DOHH2 (cell line): Measurements from ENCODE around the gene HSPA4.
A peak's percentile ranks its signal among the peaks of the same experiment; 100 is the strongest.

Source experiments
- H3F3A ChIP-seq: fragments of 200-600 bp; sonication (generic), shearing (Covaris generic); 2 replicates; pipeline ENCODE4 v1.6.0; 2016; ENCODE audit warnings: antibody characterized with exemption, mild to moderate bottlenecking; ENCODE audit not compliant: control insufficient read depth, insufficient read depth
- H3K27ac ChIP-seq: fragments of 200-600 bp; sonication (generic); 2 replicates; pipeline ENCODE4 v1.5.1; 2014; ENCODE audit warnings: low read depth, mild to moderate bottlenecking, low read length, moderate library complexity
- H3K27me3 ChIP-seq: fragments of 200-600 bp; sonication (generic); 2 replicates; pipeline ENCODE4 v1.6.1; 2014; ENCODE audit warnings: mild to moderate bottlenecking, low read length, mixed read lengths; ENCODE audit not compliant: control insufficient read depth
- H3K36me3 ChIP-seq: fragments of 200-600 bp; sonication (generic); 2 replicates; pipeline ENCODE4 v1.6.1; 2014; ENCODE audit warnings: mild to moderate bottlenecking, low read length, moderate library complexity, mixed read lengths; ENCODE audit not compliant: control insufficient read depth
- H3K4me1 ChIP-seq: fragments of 200-600 bp; sonication (generic); 2 replicates; pipeline ENCODE4 v1.6.1; 2014; ENCODE audit warnings: mild to moderate bottlenecking, low read length, mixed read lengths; ENCODE audit not compliant: control insufficient read depth
- H3K4me2 ChIP-seq: fragments of 200-600 bp; sonication (generic); 2 replicates; pipeline ENCODE4 v1.6.0; 2014; ENCODE audit warnings: mild to moderate bottlenecking, low read length, moderate library complexity
- H3K4me3 ChIP-seq: fragments of 200-600 bp; sonication (generic); 2 replicates; pipeline ENCODE4 v1.5.1; 2014; ENCODE audit warnings: mild to moderate bottlenecking, low read length, mixed read lengths
- H3K79me2 ChIP-seq: fragments of 200-600 bp; sonication (generic); 2 replicates; pipeline ENCODE4 v1.6.1; 2014; ENCODE audit warnings: mild to moderate bottlenecking, low read length, mixed read lengths; ENCODE audit not compliant: control insufficient read depth
- H3K9me2 ChIP-seq: fragments of 200-600 bp; sonication (generic); replicated peaks from 2 replicates; pipeline ENCODE4 v1.6.1; 2014; ENCODE audit warnings: mild to moderate bottlenecking, low read length, mixed read lengths; ENCODE audit not compliant: control insufficient read depth
- H3K9me3 ChIP-seq: fragments of 200-600 bp; sonication (generic); 2 replicates; pipeline ENCODE4 v1.6.1; 2014; ENCODE audit warnings: antibody characterized with exemption, low read length, mixed read lengths; ENCODE audit not compliant: control insufficient read depth, insufficient read depth
- H4K20me1 ChIP-seq: fragments of 200-600 bp; sonication (generic); 2 replicates; pipeline ENCODE4 v1.6.0; 2014; ENCODE audit warnings: low read depth, mild to moderate bottlenecking, antibody characterized with exemption, low read length, moderate library complexity; ENCODE audit not compliant: control insufficient read depth, insufficient read depth
- EZH2phosphoT487 ChIP-seq: fragments of 200-600 bp; sonication (generic); IDR thresholded peaks from 2 replicates; pipeline ENCODE4 v1.6.1; 2017; ENCODE audit warnings: borderline replicate concordance, mild to moderate bottlenecking, antibody characterized with exemption, low read length, moderate library complexity, mixed read lengths
- TF ChIP-seq, protein P1 (sequence below): fragments of 200-600 bp; sonication (generic); IDR thresholded peaks from one replicate; pipeline ENCODE4 v1.5.1; 2014; ENCODE audit warnings: antibody characterized with exemption, mild to moderate bottlenecking, low read depth, low read length; ENCODE audit not compliant: poor library complexity, severe bottlenecking

The HSPA4 gene

DNA sequence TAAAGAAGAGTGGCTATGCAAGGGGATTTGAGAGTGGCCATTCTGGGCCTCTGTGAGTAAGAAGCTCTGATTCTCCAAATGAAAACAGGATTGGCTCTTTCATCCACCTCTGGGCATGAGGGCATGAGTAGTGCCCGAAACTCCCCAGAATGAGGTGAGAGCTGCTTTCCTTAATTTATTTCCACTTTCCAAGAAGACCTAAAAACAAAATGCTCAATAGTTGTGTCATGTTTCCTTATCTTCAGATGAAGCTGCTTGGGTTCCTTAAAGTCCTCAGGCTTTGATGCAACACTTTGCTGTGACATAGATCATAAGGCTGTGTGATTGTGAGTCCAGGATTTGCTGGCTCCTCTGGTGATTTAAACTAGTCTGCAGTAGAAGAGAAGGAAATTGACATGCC lies 22.4 kb upstream of the HSPA4 start:
- H3K9me2 ChIP-seq = no peaks in the 10 kb centered on the region
- H3K27me3 ChIP-seq = no peaks in the 10 kb centered on the region
- H3K4me3 ChIP-seq = no peak overlapping the region
- no peaks in the 10 kb centered on the region for H3K9me3 ChIP-seq
- H3K79me2 ChIP-seq = peaks cover 20% of the 10 kb centered on the region
- peaks cover 68% of the 10 kb centered on the region for H3K4me1 ChIP-seq
- peaks cover 11% of the 10 kb centered on the region for H3K36me3 ChIP-seq
- no peak overlapping the region for H3K27ac ChIP-seq
- H3K4me2 ChIP-seq = no peak overlapping the region
- H3F3A ChIP-seq = peaks cover 20% of the 10 kb centered on the region
- H4K20me1 ChIP-seq = no peaks in the 10 kb centered on the region
- TF ChIP-seq, protein P1, sequence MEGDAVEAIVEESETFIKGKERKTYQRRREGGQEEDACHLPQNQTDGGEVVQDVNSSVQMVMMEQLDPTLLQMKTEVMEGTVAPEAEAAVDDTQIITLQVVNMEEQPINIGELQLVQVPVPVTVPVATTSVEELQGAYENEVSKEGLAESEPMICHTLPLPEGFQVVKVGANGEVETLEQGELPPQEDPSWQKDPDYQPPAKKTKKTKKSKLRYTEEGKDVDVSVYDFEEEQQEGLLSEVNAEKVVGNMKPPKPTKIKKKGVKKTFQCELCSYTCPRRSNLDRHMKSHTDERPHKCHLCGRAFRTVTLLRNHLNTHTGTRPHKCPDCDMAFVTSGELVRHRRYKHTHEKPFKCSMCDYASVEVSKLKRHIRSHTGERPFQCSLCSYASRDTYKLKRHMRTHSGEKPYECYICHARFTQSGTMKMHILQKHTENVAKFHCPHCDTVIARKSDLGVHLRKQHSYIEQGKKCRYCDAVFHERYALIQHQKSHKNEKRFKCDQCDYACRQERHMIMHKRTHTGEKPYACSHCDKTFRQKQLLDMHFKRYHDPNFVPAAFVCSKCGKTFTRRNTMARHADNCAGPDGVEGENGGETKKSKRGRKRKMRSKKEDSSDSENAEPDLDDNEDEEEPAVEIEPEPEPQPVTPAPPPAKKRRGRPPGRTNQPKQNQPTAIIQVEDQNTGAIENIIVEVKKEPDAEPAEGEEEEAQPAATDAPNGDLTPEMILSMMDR = no peak
- no peak for TF ChIP-seq EZH2phosphoT487

DNA sequence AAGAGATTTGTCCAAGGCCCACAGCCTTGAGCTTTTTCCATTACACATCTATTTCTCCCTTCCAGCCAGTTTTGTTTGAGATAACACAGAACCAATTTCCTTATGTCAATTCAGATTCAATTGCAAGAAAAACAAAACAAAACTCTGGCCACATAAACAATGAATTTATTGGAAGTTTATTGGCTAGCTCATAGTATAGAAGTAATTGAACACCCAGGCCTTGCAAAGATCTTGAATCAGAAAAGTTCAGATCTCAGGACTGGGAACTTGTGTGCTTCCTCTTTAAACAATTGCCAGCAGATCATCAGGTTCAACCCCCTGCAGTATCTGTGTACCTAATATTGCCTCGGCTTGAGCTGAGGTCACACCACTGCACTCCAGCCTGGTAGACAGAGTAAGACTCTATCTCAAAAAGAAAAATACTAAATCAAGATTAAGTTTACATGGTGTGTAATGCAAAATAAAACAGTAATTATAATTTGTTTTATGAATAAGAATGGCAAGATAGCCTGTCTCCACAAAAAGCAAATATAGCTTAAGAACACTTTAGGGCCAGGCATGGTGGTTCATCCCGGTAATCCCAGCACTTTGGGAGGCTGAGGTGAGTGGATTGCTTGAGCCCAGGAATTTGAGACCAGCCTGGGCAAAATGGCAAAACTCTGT lies 21.3 kb upstream of the HSPA4 start:
- Histone ChIP-seq H3K4me3 (peak overlapping the region; percentile 8; the same call in 1 of the 2 replicates), H3K4me1 (peaks cover 74% of the 10 kb centered on the region), H3K36me3 (peaks cover 8% of the 10 kb centered on the region), H3K4me2 (peak overlapping the region; percentile 62), H3K27ac (peak overlapping the region; percentile 46), H3K27me3 (no peaks in the 10 kb centered on the region), H3F3A (peaks cover 23% of the 10 kb centered on the region), H3K79me2 (peaks cover 9% of the 10 kb centered on the region), H4K20me1 (no peaks in the 10 kb centered on the region), H3K9me3 (no peaks in the 10 kb centered on the region), H3K9me2 (no peaks in the 10 kb centered on the region)
- TF ChIP-seq EZH2phosphoT487 = no peak
- TF ChIP-seq, protein P1 = no peak

DNA sequence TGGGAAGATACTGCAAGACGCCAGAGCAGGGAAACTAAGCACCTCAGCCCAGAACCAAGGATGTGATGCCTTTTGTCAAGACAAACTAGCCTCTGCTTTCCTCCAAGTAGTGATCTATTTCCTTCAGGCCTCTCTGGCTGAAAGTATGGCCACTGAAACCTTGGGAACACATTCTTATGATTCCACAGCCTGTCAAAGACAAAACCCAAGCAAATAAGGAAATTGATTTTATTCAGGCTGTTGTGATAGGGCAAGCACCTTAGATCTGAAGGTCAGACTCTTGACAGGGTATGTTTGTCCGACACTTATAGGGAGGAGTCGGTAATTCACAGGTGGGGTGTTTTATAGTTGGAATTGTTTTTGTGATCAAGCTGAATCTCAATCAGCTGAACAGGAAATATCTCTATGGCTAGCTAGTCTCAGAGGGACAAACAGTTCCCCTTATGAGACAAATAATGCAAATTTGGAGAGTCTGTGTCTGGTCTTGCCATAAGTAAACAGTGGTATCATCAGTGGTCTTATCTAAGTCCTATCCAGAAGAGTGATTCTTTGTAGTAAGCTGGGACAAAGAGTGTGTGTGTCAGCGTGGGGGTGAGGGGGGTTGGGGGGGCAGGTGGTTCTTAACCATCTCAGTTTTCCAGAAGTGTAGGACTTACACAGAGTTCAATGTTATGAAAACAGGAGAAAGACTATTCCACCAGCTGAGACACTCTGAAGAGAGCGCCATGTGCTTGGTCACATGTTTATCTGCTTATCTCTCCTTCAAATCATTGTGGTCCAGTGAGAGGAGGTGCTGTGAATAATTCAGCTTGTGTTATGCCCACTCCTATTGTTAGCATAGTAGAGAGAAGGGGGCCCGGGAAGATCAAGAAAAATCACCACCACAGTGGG lies 18.7 kb upstream of the HSPA4 start:
- Histone ChIP-seq H3F3A (peaks cover 15% of the 10 kb centered on the region), H4K20me1 (no peaks in the 10 kb centered on the region), H3K9me2 (no peaks in the 10 kb centered on the region), H3K36me3 (peaks cover 5% of the 10 kb centered on the region), H3K27me3 (no peaks in the 10 kb centered on the region), H3K9me3 (no peaks in the 10 kb centered on the region), H3K79me2 (no peaks in the 10 kb centered on the region), H3K4me1 (peaks cover 68% of the 10 kb centered on the region), H3K4me3 (peak overlapping the region; percentile 69), H3K4me2 (peak overlapping the region; percentile 89), H3K27ac (peak overlapping the region; percentile 98)
- TF ChIP-seq, protein P1 = no peak
- no peak for TF ChIP-seq EZH2phosphoT487
